Rectal smooth muscle tissue (tissue), 1 donor: ENCODE measurements around the gene ITGAX.
"Not testable (repeated sequence)": the region's sequence is repeated elsewhere in the genome, so short reads cannot be mapped to it uniquely, and the experiment has no call there.

Source experiments
- H3K27ac ChIP-seq: one replicate; pipeline ENCODE4 v1.7.0; 2013; ENCODE audit warnings: low read depth, low read length, inconsistent platforms
- H3K27me3 ChIP-seq: one replicate; pipeline ENCODE4 v1.7.0; 2013; ENCODE audit warnings: low read length; ENCODE audit not compliant: control insufficient read depth, insufficient read depth
- H3K36me3 ChIP-seq: one replicate; pipeline ENCODE4 v1.7.0; 2013; ENCODE audit warnings: low read length; ENCODE audit not compliant: control insufficient read depth, insufficient read depth
- H3K4me1 ChIP-seq: one replicate; pipeline ENCODE4 v1.7.0; 2013; ENCODE audit warnings: low read length; ENCODE audit not compliant: control insufficient read depth, insufficient read depth
- H3K4me3 ChIP-seq: one replicate; pipeline ENCODE4 v1.7.0; 2013; ENCODE audit warnings: low read length
- H3K9ac ChIP-seq: one replicate; pipeline ENCODE4 v1.7.0; 2013; ENCODE audit warnings: low read length

The ITGAX gene

GRCh38 chr16:31410082-31410481 is 55.1 kb downstream of the ITGAX start:
- H3K36me3 ChIP-seq = no peaks in the 10 kb centered on the region
- H3K4me1 ChIP-seq = no peaks in the 10 kb centered on the region
- H3K27me3 ChIP-seq = peaks cover 3% of the 10 kb centered on the region
- H3K4me3 ChIP-seq = no peak overlapping the region
- H3K27ac ChIP-seq = no peak overlapping the region
- H3K9ac ChIP-seq = no peak overlapping the region

- Histone ChIP-seq H3K36me3 (no peaks in the 10 kb centered on the region), H3K9ac (no peak overlapping the region), H3K27ac (no peak overlapping the region), H3K4me1 (no peaks in the 10 kb centered on the region), H3K27me3 (peaks cover 3% of the 10 kb centered on the region), H3K4me3 (no peak overlapping the region)
Observed at GRCh38 chr16:31411024-31411844, 56.3 kb downstream of the ITGAX start.

GRCh38 chr16:31412750-31413149 is 57.8 kb downstream of the ITGAX start:
- no peak overlapping the region for H3K4me3 ChIP-seq
- H3K4me1 ChIP-seq = no peaks in the 10 kb centered on the region
- peaks cover 3% of the 10 kb centered on the region for H3K27me3 ChIP-seq
- H3K36me3 ChIP-seq = no peaks in the 10 kb centered on the region
- H3K27ac ChIP-seq = no peak overlapping the region
- H3K9ac ChIP-seq = no peak overlapping the region

GRCh38 chr16:31413381-31413780 is 58.4 kb downstream of the ITGAX start:
- peaks cover 5% of the 10 kb centered on the region for H3K27me3 ChIP-seq
- H3K4me3 ChIP-seq = no peak overlapping the region
- H3K4me1 ChIP-seq = no peaks in the 10 kb centered on the region
- H3K36me3 ChIP-seq = no peaks in the 10 kb centered on the region
- no peak overlapping the region for H3K9ac ChIP-seq
- no peak overlapping the region for H3K27ac ChIP-seq

GRCh38 chr16:31413943-31414342 is 59.0 kb downstream of the ITGAX start:
- H3K36me3 ChIP-seq = no peaks in the 10 kb centered on the region
- no peak overlapping the region for H3K9ac ChIP-seq
- no peak overlapping the region for H3K27ac ChIP-seq
- no peaks in the 10 kb centered on the region for H3K4me1 ChIP-seq
- no peak overlapping the region for H3K4me3 ChIP-seq
- peaks cover 4% of the 10 kb centered on the region for H3K27me3 ChIP-seq

GRCh38 chr16:31414706-31415105 is 59.7 kb downstream of the ITGAX start:
- no peak overlapping the region for H3K4me3 ChIP-seq
- H3K4me1 ChIP-seq = no peaks in the 10 kb centered on the region
- H3K9ac ChIP-seq = no peak overlapping the region
- no peak overlapping the region for H3K27ac ChIP-seq
- no peaks in the 10 kb centered on the region for H3K36me3 ChIP-seq
- peaks cover 4% of the 10 kb centered on the region for H3K27me3 ChIP-seq

GRCh38 chr16:31416371-31416770 is 61.4 kb downstream of the ITGAX start:
- Histone ChIP-seq H3K9ac (no peak overlapping the region), H3K4me3 (no peak overlapping the region), H3K4me1 (no peaks in the 10 kb centered on the region), H3K27ac (no peak overlapping the region), H3K36me3 (no peaks in the 10 kb centered on the region), H3K27me3 (peaks cover 4% of the 10 kb centered on the region)

GRCh38 chr16:31417036-31417435 is 62.1 kb downstream of the ITGAX start:
- H3K36me3 ChIP-seq, H3K27ac ChIP-seq, H3K9ac ChIP-seq, H3K27me3 ChIP-seq, H3K4me1 ChIP-seq, H3K4me3 ChIP-seq: not testable (repeated sequence)

- Histone ChIP-seq H3K27me3 (peaks cover 4% of the 10 kb centered on the region), H3K4me1 (no peaks in the 10 kb centered on the region), H3K9ac (no peak overlapping the region), H3K4me3 (no peak overlapping the region), H3K27ac (no peak overlapping the region), H3K36me3 (no peaks in the 10 kb centered on the region)
Observed at GRCh38 chr16:31417916-31418315, 62.9 kb downstream of the ITGAX start.

- Histone ChIP-seq H3K4me3 (no peak overlapping the region), H3K9ac (no peak overlapping the region), H3K27me3 (peaks cover 4% of the 10 kb centered on the region), H3K36me3 (no peaks in the 10 kb centered on the region), H3K4me1 (no peaks in the 10 kb centered on the region), H3K27ac (no peak overlapping the region)
Observed at GRCh38 chr16:31420037-31420436, 65.1 kb downstream of the ITGAX start.

- Histone ChIP-seq H3K27ac (no peak overlapping the region), H3K27me3 (peaks cover 4% of the 10 kb centered on the region), H3K4me3 (no peak overlapping the region), H3K36me3 (no peaks in the 10 kb centered on the region), H3K9ac (no peak overlapping the region), H3K4me1 (no peaks in the 10 kb centered on the region)
Observed at GRCh38 chr16:31421587-31421986, 66.6 kb downstream of the ITGAX start.

GRCh38 chr16:31423241-31423640 is 68.3 kb downstream of the ITGAX start:
- no peak overlapping the region for H3K27ac ChIP-seq
- no peak overlapping the region for H3K9ac ChIP-seq

GRCh38 chr16:31423801-31424200 is 68.8 kb downstream of the ITGAX start:
- no peak overlapping the region for H3K4me3 ChIP-seq
- H3K27me3 ChIP-seq = no peaks in the 10 kb centered on the region
- no peak overlapping the region for H3K9ac ChIP-seq
- H3K36me3 ChIP-seq = no peaks in the 10 kb centered on the region
- H3K27ac ChIP-seq = no peak overlapping the region
- peaks cover 2% of the 10 kb centered on the region for H3K4me1 ChIP-seq

More at GRCh38 chr16:31423241-31423640, 68.3 kb downstream of the ITGAX start:
- H3K4me1 ChIP-seq = peaks cover 2% of the 10 kb centered on the region
- no peaks in the 10 kb centered on the region for H3K27me3 ChIP-seq
- H3K36me3 ChIP-seq = no peaks in the 10 kb centered on the region
- no peak overlapping the region for H3K4me3 ChIP-seq
